Spleen (tissue), 7 donors: ENCODE data around the gene DDX41.
A peak's percentile ranks its signal among the peaks of the same experiment; 100 is the strongest.

Experiments used
- CTCF ChIP-seq, 11 experiments: fragments of 200-600 bp in 7 of 11; fragments of 450-650 bp in 4 of 11; sonication (generic) in 4 of 11; IDR thresholded peaks in 8 of 11; conservative IDR thresholded peaks in 3 of 11; 1 replicate in 7 of 11; 2 replicates in 4 of 11; pipeline versions ENCODE4 v1.4.0 to v1.8.0; 2016 to 2021; ENCODE audit warnings: antibody characterized with exemption in 11 of 11, inconsistent platforms in 4 of 11, mild to moderate bottlenecking in 1 of 11
- POLR2A ChIP-seq, 3 donors: fragments of 450-650 bp; IDR thresholded peaks; one replicate each; pipeline ENCODE4 v1.5.1; 2017; ENCODE audit warnings: antibody characterized with exemption in 3 of 3, mild to moderate bottlenecking in 1 of 3
- donor health status: DM: no; HTN: no; CAD: no; lungs with moderate emphysema.
- donor health status: DM: no; HTN: no; CAD: no.
- donor health status: DM: no; HTN: no; CAD: no.

GRCh38 chr5:177507596-177508220 lies 9.1 kb downstream of the DDX41 start:
- peak in 7 of 11 experiments; percentile 4 to 53 (median 24) for TF ChIP-seq CTCF (IDR thresholded peaks at IDR 0.05 in 8 of 11, conservative IDR thresholded peaks at IDR 0.05 in 3 of 11)
- TF ChIP-seq POLR2A (IDR thresholded peaks at IDR 0.05): no peak
